Parathyroid adenoma (tissue), 2 donors: Measurements from ENCODE around the gene IGF1R.

Experiments
- H2AFZ ChIP-seq: fragments of 300-600 bp; sonication (generic); one replicate; pipeline ENCODE4 v1.7.0; 2017; ENCODE audit warnings: antibody characterized with exemption, mild to moderate bottlenecking
- H3K27ac ChIP-seq: fragments of 300-600 bp; sonication (generic); one replicate; pipeline ENCODE4 v1.7.0; 2017
- H3K27me3 ChIP-seq: fragments of 300-600 bp; sonication (generic); one replicate; pipeline ENCODE4 v1.7.0; 2017; ENCODE audit warnings: low read length; ENCODE audit not compliant: control insufficient read depth, insufficient read depth
- H3K36me3 ChIP-seq: fragments of 300-600 bp; sonication (generic); one replicate; pipeline ENCODE4 v1.7.0; 2017; ENCODE audit warnings: low read length; ENCODE audit not compliant: control insufficient read depth, insufficient read depth
- H3K4me1 ChIP-seq: fragments of 300-600 bp; sonication (generic); one replicate; pipeline ENCODE4 v1.7.0; 2017; ENCODE audit warnings: control low read depth
- H3K4me2 ChIP-seq: fragments of 300-600 bp; sonication (generic); one replicate; pipeline ENCODE4 v1.7.0; 2017; ENCODE audit warnings: low read length
- H3K4me3 ChIP-seq: fragments of 300-600 bp; sonication (generic); one replicate; pipeline ENCODE4 v1.7.0; 2017; ENCODE audit warnings: low read depth, low read length
- H3K79me2 ChIP-seq: fragments of 300-600 bp; sonication (generic); one replicate; pipeline ENCODE4 v1.7.0; 2017; ENCODE audit warnings: control low read depth
- H3K9ac ChIP-seq: fragments of 300-600 bp; sonication (generic); one replicate; pipeline ENCODE4 v1.7.0; 2017; ENCODE audit warnings: mild to moderate bottlenecking
- H3K9me3 ChIP-seq: fragments of 300-600 bp; sonication (generic); one replicate; pipeline ENCODE4 v1.7.0; 2017; ENCODE audit warnings: low read length; ENCODE audit not compliant: control insufficient read depth
- CTCF ChIP-seq: fragments of 300-600 bp; sonication (generic); IDR thresholded peaks from one replicate; pipeline ENCODE4 v1.7.0; 2017; ENCODE audit warnings: antibody characterized with exemption, mild to moderate bottlenecking
- donor health status: primary hyperparathyroidism.

IGF1R gene

GRCh38 chr15:98767692-98768091 is 119.4 kb downstream of the IGF1R start:
- TF ChIP-seq CTCF: no peak
- no peak overlapping the region for H3K4me2 ChIP-seq
- H3K4me1 ChIP-seq: no peaks in the 10 kb centered on the region
- no peak overlapping the region for H3K4me3 ChIP-seq
- H3K9ac ChIP-seq: no peak overlapping the region
- H3K36me3 ChIP-seq: no peaks in the 10 kb centered on the region
- H3K79me2 ChIP-seq: peaks cover 7% of the 10 kb centered on the region
- H3K27ac ChIP-seq: no peak overlapping the region
- no peaks in the 10 kb centered on the region for H3K27me3 ChIP-seq
- no peaks in the 10 kb centered on the region for H3K9me3 ChIP-seq
- no peak overlapping the region for H2AFZ ChIP-seq

- TF ChIP-seq CTCF: no peak
- Histone ChIP-seq H3K9me3 (no peaks in the 10 kb centered on the region), H3K27me3 (no peaks in the 10 kb centered on the region), H2AFZ (no peak overlapping the region), H3K36me3 (no peaks in the 10 kb centered on the region), H3K4me1 (no peaks in the 10 kb centered on the region), H3K9ac (no peak overlapping the region), H3K79me2 (peaks cover 9% of the 10 kb centered on the region), H3K4me2 (no peak overlapping the region), H3K27ac (no peak overlapping the region), H3K4me3 (no peak overlapping the region)
Measured at GRCh38 chr15:98769867-98770266, 121.5 kb downstream of the IGF1R start.

GRCh38 chr15:98770984-98771383 is 122.6 kb downstream of the IGF1R start:
- Histone ChIP-seq H3K4me1 (no peaks in the 10 kb centered on the region), H3K4me2 (no peak overlapping the region), H3K27me3 (no peaks in the 10 kb centered on the region), H3K27ac (no peak overlapping the region), H3K9me3 (no peaks in the 10 kb centered on the region), H3K79me2 (peaks cover 2% of the 10 kb centered on the region), H3K9ac (no peak overlapping the region), H3K36me3 (no peaks in the 10 kb centered on the region), H3K4me3 (no peak overlapping the region), H2AFZ (no peak overlapping the region)
- no peak for TF ChIP-seq CTCF

- TF ChIP-seq CTCF: no peak
- no peak overlapping the region for H3K9ac ChIP-seq
- H3K9me3 ChIP-seq: no peaks in the 10 kb centered on the region
- H3K4me3 ChIP-seq: no peak overlapping the region
- H3K4me2 ChIP-seq: no peak overlapping the region
- H2AFZ ChIP-seq: no peak overlapping the region
- H3K4me1 ChIP-seq: no peaks in the 10 kb centered on the region
- peaks cover 2% of the 10 kb centered on the region for H3K79me2 ChIP-seq
- H3K27me3 ChIP-seq: no peaks in the 10 kb centered on the region
- H3K36me3 ChIP-seq: no peaks in the 10 kb centered on the region
- no peak overlapping the region for H3K27ac ChIP-seq
Measured at GRCh38 chr15:98771541-98771940, 123.2 kb downstream of the IGF1R start.

GRCh38 chr15:98772895-98773294 is 124.6 kb downstream of the IGF1R start:
- no peak overlapping the region for H3K9ac ChIP-seq
- H3K4me1 ChIP-seq: no peaks in the 10 kb centered on the region
- no peak for TF ChIP-seq CTCF
- H3K4me3 ChIP-seq: no peak overlapping the region
- no peaks in the 10 kb centered on the region for H3K36me3 ChIP-seq
- no peaks in the 10 kb centered on the region for H3K9me3 ChIP-seq
- no peak overlapping the region for H3K27ac ChIP-seq
- peaks cover 2% of the 10 kb centered on the region for H3K79me2 ChIP-seq
- H3K27me3 ChIP-seq: no peaks in the 10 kb centered on the region
- no peak overlapping the region for H3K4me2 ChIP-seq
- no peak overlapping the region for H2AFZ ChIP-seq
